ENCODE measurements around the gene CHN2.

CHN2 gene

DNA sequence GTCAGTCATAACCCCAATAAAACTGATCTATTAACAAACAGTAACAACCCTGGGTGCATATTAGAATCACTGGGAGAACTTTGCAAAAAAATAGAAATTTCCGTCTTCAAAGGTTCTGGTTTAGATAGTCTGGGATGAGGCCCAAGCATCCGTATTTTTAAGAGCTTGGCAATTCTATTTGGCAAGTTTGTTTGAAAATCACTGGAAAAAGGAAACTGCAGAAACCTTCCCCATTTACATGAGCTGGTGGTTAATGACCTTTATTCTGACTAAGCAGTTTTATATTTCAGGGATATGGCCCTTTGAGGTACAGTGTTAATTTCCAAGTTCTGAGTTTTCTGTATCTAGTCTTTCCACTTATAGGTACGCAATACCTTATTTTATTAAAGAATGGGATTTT, 253.3 kb downstream of the CHN2 start:
- DNase-seq = no peak

DNA sequence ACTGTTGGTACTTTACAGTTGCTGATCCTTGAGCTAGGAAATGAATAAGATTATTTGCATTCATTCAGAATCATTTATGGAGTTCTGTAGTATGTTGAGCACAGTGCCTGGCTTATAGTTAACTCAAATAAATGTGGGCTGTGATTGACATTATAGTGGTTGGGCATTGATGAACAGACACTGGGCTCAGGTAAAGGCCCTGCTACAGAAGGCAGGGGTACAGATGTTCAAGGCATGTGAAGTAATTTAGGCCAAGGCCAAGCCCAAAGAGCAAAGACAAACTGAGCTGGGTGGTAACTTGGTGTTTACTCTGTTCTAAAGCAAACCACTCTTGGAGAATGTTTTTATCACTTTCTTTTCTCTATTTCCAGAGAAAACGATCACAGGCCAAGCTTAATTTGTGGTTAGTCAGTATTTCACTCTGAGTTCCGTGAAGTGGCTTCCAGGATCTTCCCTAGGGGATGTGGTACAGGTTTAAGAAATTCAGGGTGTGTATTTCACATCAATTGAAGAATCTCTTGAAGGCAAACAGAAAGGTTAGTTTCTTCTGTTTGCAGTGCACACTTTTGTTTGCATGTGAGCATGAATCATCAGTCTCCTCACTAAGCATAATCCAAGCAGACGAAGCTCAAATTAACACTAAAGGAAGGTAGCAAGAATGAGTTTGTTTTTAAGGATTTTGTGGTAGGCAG, 255.1 kb downstream of the CHN2 start:
- no peak for DNase-seq

DNA sequence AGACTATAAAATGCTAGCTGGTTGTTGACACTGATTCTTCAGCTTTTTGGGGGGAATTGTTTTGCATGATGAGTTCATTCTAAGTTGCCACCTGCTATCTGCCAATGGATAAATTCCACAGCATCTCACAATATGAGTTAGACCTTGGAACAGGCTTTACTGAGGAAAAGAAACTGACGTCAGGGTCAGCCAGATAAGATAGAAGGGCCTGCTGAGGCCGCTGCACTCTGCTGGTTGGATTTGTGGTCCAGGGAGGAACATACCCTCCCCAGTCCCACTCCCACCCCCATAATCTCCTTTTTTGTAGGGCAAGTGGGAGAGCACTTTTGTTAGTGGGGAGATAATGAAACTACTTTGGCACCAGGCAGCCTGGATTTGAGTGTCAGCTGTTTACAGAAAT, 258.4 kb downstream of the CHN2 start:
- DNase-seq = no peak

DNA sequence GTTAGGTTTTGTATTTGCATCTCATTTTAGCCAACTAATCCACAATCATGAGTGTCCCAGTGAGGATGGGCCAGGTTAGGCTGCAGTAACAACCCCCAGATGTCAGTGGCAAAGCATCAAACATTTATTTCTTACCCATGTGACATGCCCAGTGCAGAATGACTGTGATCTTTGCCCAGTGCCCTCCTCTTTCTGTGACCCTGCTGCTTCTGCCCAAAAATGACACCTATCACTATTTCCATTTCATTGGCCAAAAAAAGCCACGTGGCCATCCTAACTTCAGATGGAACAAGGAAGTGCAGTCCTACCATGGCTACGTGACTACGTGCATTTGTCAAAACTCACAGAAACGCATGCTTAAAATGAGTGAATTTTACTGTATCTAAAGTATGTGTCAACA, 259.9 kb downstream of the CHN2 start:
- no peak for DNase-seq

DNA sequence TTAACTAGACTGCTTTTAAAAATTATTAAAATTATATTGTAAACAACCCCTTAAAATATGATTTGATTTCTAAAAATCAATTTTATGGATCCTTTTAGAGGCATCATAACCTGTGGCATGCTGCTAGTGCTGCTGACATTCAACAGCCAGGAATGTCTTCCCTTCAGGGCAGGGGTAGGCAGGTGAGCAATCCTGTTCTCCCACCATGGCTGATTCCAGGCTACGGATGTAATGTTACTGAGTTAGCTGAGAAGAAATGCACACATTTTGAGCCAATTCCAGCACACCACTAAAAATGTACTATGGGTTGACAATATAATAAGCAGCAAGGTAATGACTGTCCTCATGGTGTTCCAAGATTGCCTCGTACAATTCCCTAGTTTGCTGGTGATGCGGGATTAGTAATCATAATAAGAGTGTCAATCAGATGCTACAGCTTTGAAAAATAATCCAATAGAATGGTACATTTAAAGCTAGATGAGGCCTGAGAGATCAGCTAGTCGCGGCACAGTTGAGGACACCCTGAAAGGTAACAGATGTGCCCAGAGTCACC, 260.4 kb downstream of the CHN2 start:
- no peak for DNase-seq

DNA sequence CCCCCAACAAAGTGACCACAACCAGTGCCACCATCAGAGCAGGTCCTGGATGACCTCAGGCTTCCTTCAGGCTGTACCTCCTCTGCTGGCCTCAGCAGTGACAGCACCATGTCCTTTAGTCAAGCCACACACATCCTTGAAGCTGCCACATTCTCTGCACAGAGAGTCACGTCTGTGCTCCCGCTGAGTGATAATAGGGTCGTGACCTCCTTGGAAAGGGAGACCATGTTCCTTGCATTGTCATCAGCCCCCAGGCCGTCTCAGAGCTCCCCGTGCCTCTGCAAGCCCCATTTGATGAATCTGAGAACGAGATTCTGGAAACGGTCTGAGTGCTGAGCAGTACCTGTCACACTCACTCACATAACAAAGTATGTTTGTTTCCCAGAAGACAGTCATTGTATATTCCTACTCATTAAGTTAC, 262.6 kb downstream of the CHN2 start:
- DNase-seq = no peak

DNA sequence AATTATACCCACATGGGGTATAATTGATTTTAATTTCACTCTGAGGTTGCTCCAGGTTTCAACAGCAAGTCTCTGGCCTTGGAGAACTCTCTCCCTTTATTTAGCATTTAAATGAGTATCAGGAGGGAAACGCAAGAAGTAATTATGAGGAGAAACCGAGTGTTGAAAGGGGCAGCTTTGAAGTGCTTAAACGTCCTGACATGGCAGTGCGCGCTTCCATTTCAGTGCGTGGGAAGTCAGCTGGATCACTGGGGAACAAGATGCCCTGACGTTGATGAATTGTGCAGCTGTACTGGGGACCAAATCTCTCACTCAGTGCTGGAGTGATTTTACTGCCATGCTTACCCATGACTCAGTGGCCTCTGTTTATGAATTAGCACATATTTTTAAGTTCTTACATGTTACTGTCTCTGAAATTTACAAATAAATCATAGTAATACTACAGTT, 263.0 kb downstream of the CHN2 start:
- no peak for DNase-seq

DNA sequence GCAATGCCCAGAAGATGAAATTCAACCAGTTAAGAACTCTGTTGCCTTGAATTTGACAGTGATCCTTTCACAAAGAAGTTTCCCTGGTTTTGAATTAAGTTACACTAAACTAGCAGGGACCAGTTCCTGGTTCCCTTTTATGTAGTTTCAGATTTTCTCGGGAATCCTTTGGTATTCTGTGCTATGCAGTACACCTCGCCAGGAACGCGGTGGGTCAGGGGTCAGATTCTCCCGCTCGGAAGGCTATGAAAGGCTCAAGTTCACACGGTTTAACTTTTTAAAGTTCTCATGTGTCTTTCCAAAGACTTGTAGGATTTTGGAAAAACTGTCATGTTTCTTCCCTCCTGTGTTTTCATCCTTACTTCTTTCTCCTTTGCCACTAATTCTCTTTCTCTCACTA, 264.4 kb downstream of the CHN2 start:
- no peak for DNase-seq

DNA sequence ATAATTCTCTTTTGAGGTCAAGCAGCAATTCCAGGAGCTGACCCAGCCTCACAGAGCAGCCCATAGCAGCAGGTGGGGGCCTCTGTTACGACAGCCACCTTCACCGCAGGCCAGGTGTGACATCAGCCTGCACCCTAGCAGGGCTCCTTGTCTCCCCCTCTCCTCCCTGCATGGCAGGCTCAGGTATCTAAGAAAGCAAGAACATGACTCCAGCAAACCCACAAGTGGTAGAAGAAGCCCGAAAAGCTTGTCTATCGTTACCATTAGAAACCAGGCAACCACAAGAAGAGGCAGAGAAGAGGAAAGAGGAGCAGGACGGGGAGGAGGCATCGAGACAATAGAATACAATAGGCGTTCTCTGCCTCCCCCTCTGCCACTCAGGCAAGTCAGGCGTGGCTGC, 265.0 kb downstream of the CHN2 start:
- DNase-seq = no peak

DNA sequence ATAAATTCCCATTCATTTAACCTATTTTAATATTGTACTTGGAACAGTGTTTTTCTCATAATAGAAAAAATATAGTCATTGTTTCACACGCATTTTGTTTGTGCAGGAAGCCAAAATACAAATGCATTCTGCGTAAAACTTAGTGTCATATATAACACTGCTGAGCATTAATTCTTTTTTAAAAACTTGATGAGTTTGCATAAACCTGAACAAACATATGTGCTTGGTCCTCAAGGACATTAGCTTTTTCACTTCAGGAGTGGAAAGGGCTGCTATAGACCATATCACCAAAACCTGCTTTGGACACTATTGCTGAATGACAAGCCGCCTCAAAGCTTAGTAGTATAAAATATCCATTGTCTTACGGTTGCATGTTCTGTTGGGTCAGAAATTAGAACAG, 267.4 kb downstream of the CHN2 start:
- DNase-seq = no peak

DNA sequence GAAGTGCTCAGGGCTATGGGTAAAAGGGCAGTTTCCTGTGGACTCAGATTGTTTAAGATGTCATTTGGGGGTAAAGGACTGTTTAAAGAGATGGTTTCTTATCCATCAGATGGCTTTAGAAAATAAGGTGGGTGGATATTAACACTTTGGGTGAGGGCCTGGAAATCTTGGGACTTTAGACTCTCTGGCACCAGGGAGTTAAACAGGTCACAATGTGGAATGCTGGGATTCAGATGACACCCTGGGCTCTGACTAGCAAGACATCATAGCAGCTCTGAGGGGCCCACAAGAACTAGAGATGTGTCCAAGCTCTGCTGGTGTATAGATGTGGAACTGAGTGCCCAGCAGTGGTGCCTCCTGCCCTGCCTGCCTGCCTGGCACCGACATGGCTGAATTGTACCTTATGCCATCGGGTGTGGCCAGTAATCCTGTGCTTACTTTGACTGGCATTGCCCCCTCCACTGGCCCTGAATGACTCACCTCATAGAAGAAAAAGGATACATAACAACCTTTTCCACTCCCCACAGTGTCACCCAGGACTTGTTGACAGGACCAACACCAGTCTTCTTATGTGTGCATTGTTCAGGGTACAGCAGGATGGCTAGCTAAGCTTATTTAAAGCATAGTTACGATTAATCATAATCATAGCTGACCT, 269.1 kb downstream of the CHN2 start:
- no peak for DNase-seq

DNA sequence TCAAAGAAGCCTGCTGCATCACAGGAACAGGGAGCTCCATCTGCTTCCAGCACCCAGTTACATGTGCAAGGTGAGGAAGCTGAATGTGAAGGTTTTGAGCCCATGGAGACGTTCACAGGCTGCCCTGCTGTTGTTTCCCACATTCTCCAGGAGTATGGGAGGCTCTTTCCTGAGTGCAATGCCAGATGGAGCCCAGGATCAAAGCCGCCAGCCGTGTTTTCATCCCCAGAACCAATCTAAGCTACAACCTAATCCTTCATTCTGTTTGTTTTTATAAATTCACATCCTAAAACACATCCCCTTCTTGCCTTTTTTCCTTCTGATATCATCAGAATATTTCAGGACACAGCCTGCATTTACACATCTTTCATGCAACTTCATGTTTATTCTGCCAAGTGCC, 270.2 kb downstream of the CHN2 start:
- DNase-seq = no peak

DNA sequence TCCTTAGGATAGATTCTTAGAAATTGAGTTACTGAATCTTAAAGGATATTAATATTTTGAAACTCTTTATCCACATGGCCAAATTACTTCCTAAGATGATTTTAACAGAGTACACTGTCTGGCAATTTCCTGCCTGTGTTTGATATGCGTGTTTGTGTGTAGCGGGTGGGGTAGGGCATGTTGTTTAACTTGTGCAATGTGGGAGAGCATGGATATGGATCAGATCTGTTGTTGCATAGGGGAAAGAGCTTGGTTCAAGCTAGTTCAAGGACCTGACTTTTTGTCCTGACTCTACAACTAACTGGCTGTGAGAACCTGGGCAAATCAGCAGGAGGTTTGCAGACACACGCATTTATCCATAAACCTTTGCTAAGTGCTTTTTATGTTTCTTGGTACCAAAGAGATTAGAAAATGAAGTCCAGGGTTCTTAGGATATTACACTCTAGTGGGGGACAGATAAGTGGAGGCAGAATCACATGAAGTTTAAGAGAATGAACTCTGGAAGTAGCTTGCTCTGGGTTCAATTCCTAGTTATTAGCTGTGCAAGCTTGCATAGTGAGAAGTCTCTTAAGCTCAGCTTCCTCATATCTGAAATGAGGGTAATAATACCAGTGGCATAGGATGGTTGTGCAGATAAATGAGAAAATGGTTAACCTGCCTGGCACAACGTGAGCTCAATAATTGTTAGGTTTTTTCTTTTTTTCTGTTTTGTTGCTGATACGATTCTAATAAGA, 272.8 kb downstream of the CHN2 start:
- no peak for DNase-seq

DNA sequence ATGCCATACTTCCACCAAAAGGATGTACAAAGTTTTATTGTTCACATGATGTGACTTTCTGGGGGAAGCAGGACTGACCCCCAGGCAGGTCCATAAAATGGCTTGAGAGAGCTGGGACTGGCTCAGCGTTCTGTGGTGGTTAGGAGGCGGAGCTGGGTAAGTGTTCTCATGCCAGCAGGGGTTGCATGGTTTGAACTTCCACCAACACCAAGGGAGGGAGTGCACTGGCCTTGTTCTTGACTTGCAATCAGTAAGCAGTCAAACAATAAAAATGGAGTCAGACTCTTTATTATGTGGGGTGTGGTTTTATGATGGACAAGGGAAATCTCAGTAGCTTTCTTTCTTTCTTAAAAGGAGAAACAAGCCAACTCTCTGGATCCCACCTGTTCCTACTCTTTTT, 273.6 kb downstream of the CHN2 start:
- DNase-seq = no peak

DNA sequence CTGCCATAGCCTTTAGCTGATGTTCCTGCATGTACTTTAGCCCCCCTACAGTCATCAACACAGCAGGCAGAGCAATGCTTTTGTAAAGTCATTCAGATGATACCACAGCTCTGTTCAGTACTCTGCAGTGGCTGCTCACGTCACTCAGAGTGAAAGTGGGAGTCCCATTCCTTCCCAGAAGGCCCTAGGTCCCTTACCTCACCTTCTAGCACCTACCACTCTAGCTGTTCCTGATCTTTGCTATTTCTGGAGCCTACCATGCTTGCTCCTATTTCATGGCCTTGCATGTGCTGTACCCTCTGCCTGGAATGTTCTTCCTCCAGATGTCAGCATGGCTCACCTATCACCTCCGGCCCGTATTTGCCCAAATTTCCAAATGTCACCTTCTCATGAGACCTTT, 274.7 kb downstream of the CHN2 start:
- no peak for DNase-seq

DNA sequence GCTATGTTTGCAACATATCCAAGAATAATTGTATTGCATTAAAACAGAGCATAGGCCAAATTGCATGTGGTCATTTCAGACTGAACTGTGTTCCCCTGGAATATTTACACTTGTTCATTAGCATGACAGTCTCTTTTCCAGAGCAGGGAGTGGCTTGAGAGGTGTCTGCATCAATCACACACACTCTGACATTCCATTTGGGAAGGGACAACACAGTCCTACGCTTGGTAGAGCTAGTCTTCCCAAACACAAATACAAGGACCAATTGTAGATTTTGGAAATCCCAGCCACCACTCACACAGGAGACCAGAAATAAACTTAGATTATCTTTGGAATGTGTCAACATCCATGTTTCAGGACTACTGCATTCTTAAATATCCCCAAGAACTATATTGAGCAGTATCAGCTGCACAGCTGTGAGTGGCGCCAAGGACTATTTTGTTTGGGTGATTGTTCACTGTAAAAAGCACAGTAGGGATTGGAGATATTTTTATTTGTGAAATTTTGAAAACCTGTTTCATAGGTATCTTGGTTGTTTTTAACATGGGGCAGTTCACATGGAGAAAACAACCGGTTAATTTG, 275.5 kb downstream of the CHN2 start:
- no peak for DNase-seq

DNA sequence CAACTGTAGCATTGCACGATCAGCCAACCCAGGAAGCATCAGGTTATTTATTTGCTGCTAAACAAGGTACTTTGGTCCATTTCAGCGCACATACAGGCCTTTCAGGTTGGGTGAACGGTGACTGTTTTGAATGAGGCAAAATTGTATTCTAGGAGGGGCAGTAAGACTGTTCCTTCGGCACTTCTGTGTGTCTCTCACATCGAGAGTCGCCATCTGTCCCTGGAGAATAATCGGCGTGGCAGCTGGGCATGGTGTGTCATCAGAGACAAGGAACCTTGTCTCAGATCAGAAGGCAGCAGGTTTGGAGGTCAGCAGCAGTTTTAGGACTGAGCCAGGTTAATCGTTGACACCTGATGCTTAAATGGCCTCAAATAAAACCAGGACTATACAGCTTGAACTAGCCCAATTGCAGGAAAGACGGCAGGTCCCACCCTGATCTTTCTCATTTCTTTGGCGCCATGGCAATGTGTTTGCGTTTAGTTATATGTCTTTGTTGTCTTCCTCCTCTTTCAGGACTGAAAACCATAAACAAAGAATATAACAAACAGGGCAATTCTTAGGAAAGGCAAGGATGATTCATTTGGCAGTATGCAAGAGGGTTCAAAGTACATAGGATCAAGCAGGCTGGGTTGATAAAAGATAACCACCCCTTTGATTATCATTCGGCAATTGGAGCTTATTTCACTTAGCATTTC, 277.0 kb downstream of the CHN2 start:
- DNase-seq = no peak

DNA sequence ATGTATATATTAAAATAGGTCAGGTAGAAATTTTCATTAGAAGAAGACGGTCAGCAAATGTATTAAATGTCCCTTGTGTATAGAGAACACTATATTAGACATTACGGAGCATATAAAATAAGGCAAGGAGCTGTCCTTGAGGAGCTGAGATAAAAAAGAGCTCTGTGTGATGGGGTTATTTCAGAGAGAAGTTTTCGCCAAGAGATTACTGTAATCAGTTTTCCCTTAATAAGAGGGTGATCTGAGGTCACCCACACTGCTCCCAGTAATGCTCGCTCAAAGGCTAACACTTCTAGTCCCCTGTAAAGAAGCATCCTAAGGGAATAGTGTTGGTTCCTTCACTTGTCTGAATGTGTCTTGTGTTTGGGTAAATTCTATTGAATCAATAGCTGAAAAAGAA, 282.3 kb downstream of the CHN2 start:
- DNase-seq = no peak

DNA sequence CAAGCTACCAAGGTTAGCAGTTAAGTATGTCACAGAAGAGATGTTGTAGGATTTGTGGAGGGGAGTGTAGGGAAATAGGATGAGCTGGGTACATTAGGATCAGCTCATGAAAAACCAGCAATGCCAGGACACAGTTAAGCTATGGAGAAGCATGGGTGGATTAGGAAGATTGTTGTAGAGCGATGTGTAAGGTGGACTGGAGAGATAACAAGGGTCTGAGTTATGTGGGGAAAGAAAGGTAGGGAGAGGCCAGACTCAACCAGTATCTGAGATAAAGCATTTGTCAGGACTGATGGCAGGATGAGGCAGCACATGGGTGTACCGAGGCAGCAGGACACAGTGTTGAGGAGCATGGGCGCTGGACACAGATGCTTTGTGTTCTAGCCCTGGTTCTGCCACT, 283.7 kb downstream of the CHN2 start:
- DNase-seq = no peak

DNA sequence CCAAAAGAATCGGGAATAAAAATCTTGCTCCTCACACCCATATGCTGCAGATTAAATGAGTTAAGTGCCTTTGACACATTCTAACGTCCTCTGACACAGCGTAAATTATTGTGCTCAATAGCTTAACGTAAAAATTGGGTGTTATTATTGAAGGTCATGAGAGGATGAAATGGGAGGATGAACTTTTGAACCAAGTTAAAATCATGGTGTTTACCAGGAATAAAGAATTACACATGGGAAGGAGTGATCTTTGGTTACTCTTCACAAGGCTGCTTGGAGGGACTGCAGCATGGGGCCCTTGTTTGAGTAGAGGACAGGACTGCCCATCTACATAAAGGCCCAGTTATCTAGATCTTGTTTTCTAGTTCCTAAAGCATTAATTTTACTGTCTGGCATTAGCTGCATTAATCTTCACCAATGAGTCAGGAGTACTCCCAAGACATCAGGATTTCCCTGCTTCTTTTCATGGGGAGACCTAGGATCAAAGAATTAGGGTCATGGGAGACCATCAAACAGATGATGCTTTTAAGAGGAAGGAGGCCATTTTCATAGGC, 284.2 kb downstream of the CHN2 start:
- no peak for DNase-seq

DNA sequence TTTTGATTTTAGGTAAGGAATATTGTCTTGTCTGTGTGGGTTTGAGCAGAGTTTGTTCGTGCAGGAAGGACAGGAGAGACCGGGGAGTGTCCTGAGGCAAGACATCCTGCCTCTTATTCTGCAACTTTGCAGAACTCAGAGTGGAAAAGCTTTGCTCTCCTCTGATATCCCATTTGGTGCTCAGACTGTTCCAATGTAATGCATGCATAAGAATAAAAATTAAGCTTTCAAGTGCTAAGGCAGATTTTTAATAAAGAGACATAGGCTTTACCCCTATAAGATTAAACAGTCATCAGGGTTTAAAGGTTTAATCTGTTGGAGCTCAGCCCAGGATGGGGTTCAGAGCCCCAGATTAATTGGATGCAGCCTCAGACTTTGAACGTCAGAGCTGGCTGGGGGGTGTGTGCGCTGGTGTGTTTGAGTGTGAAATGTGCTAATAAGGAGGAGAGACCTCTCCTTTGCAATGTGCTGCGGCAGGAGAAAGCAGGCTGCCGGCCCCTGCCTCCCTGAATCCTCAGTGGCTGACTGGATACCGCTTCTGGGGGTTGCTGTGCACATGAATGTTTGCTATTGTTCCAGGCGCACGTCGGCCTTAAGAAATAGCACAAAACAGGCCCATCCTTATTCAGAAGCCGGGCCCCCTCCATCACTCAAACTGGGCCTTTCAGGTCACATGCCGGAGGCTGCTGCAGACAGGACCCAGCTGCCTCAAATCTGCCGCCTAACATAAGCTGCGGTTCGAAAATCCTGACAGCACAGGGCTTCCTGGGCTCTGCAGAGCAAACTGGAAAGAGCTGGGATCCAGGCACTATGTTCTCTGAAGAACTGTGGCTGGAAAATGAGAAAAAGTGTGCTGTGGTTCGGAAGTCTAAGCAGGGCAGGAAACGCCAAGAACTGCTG, 285.0 kb downstream of the CHN2 start:
- DNase-seq = no peak

DNA sequence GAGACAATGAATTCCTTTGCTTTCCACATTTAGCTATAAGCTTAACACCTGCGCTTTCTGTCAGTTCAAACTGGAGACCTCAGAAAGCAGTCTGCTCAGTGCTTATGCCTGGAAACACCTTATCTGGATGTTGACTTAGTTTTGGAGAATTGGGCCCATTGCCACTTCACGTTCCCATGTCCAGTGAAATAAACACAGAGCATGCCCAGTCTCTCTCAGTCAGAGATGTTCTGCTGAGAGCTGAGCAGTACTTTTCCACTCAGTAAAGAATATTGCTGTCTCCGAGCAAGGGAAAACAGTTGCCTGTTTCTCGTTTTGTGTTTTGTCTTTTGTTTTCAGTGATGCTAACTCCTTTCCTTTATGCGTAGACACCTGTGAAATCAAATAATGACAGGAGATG, 285.9 kb downstream of the CHN2 start:
- DNase-seq = no peak
